Epithelial cell of esophagus (primary cell): ENCODE data around the gene PEX3.
A peak's percentile ranks its signal among the peaks of the same experiment; 100 is the strongest.

Experiments
- DNase-seq: peaks from one replicate; pipeline ENCODE4 v3.0.0; 2010; ENCODE audit warnings: low read depth
- H3K4me3 ChIP-seq: 2 replicates; pipeline ENCODE4 v1.5.1; 2011; ENCODE audit warnings: mild to moderate bottlenecking, low read length, control low read depth
- TF ChIP-seq, protein P1 (sequence below): IDR thresholded peaks from 2 replicates; pipeline ENCODE4 v1.5.1; 2011; ENCODE audit warnings: low read depth, mild to moderate bottlenecking, low read length, control low read depth, inconsistent platforms; ENCODE audit not compliant: insufficient read depth; ENCODE audit errors: missing control alignments

PEX3 gene

DNA sequence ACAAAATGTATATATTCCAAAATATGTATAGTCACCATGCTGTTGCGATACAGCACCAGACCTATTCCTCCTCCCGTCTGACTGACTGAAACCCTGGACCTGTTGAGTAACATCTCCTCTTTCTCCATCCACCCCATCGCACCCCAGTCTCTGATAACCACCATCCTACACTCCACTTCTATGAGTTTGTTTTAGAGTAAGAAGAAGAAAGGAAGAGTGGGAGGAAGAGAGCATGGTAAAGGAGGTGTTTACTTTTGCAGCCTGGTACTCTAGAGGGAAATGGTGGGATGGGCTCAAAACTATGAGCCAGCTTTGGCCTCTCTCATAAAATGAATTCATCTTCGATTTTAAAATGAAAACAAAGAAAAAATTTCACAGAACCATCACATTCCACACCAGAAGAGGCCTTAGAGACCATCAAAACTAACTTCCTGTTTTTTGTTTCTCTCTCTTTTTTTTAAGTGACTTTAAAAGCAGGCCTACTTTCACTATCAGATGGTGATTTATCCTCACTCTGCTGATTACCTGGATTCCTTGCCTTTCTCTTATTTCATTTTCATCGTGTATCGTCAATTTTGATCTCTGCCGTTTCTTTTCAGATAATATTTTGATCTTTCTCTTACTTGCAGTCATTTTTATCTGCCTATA, 77.7 kb downstream of the PEX3 start:
- DNase-seq = no peak

GRCh38 chr6:143529095-143529494, 78.5 kb downstream of the PEX3 start:
- no peak for DNase-seq
- TF ChIP-seq, protein P1, sequence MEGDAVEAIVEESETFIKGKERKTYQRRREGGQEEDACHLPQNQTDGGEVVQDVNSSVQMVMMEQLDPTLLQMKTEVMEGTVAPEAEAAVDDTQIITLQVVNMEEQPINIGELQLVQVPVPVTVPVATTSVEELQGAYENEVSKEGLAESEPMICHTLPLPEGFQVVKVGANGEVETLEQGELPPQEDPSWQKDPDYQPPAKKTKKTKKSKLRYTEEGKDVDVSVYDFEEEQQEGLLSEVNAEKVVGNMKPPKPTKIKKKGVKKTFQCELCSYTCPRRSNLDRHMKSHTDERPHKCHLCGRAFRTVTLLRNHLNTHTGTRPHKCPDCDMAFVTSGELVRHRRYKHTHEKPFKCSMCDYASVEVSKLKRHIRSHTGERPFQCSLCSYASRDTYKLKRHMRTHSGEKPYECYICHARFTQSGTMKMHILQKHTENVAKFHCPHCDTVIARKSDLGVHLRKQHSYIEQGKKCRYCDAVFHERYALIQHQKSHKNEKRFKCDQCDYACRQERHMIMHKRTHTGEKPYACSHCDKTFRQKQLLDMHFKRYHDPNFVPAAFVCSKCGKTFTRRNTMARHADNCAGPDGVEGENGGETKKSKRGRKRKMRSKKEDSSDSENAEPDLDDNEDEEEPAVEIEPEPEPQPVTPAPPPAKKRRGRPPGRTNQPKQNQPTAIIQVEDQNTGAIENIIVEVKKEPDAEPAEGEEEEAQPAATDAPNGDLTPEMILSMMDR = no peak
- H3K4me3 ChIP-seq = no peak overlapping the region

More for the DNA sequence above, 77.7 kb downstream of the PEX3 start:
- TF ChIP-seq, protein P1 = no peak
- H3K4me3 ChIP-seq = no peak overlapping the region

- H3K4me3 ChIP-seq = no peak overlapping the region
- DNase-seq = no peak
- TF ChIP-seq, protein P1 = no peak
Measured at GRCh38 chr6:143531720-143532499, 81.3 kb downstream of the PEX3 start.

DNA sequence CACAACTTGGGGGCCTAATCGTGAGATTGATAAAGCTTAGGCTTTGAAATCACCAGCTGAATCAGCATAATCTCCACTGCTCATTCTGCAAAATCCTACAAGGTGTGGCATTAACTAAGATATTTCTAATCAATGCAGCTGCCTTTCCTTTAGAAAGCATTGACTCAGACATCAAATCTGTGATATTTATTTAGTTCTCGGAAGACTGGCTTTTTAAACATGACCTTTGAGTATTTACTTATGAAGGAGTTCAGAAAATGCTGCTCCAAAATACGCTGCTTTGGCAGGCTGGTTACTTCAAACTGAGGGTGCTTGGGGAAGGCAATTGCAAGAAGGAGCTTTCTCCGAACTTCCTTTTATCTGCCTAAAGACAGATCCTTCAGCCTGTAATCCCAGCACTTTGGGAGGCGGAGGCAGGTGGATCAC, 84.6 kb downstream of the PEX3 start:
- TF ChIP-seq, protein P1 = no peak
- H3K4me3 ChIP-seq = no peak overlapping the region
- no peak for DNase-seq

DNA sequence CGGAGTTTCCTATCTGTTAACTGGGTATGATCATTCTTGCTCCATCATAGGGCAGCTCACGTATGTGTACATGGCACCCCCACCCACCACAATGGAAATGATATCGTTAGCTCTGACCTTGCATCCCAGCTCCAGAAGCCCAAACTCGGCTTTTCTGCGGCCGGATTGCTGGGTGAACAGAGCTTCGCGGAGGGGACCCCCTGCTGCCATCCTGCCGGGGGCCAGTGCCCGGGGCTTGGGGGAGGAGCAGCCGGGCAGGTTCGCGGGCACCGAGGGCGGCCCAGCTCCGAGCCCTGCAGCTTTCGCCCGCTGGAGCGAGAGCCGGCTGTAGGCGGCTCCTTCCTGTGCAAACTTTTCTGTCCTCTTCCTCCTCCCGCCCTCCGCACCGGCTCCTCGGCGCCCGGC, 85.9 kb downstream of the PEX3 start:
- H3K4me3 ChIP-seq = peak overlapping the region; percentile 43
- DNase-seq = peak; percentile 53
- TF ChIP-seq, protein P1 = no peak

GRCh38 chr6:143536866-143537691, 86.5 kb downstream of the PEX3 start:
- DNase-seq = peak; percentile 68

More at GRCh38 chr6:143536866-143537691, 86.5 kb downstream of the PEX3 start:
- peak overlapping the region; percentile 50 for H3K4me3 ChIP-seq
- TF ChIP-seq, protein P1 = peak; percentile 59
